ENCODE data around the gene BCAS1. TPM values are rescaled to one million over a fixed set of nuclear protein-coding genes. Genes with fewer than 3 reads are reported as not detected.

Gene BCAS1
- total RNA-seq, 3 donors from 2014 or later, result 39.4 to 191 (median 101) TPM

DNA sequence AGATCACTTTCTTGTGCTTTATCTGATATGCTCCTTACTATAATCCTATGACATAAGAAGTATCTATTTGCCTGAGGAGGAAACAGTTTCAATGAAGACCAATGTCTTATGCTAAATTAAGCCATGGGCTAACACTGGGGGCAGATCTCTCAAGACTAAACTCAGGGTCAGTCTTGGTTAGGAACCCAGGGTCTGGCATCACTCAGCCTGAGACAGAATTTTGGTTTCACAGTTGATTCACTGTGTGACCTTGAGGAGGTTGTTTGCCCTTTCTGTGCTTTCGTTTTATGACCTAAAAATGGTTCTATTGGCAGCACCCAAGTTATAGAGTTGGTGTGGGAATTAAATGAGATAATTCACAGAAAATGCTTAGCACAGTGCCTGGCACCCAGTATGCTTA lies 4.9 kb upstream of the BCAS1 start:
- intact Hi-C loops (cut with DNase I, micrococcal nuclease), result no loop called here
- ATAC-seq, result no peak
- Histone ChIP-seq H3K36me3 (ENCODE audit: low read depth) (no peaks in the 10 kb centered on the region), H3K4me1 (ENCODE audit: low read depth) (peaks cover 5% of the 10 kb centered on the region), H3K4me3 (no peak overlapping the region), H3K9me3 (no peaks in the 10 kb centered on the region)
- DNase-seq, result no peak
- TF ChIP-seq, protein P1, sequence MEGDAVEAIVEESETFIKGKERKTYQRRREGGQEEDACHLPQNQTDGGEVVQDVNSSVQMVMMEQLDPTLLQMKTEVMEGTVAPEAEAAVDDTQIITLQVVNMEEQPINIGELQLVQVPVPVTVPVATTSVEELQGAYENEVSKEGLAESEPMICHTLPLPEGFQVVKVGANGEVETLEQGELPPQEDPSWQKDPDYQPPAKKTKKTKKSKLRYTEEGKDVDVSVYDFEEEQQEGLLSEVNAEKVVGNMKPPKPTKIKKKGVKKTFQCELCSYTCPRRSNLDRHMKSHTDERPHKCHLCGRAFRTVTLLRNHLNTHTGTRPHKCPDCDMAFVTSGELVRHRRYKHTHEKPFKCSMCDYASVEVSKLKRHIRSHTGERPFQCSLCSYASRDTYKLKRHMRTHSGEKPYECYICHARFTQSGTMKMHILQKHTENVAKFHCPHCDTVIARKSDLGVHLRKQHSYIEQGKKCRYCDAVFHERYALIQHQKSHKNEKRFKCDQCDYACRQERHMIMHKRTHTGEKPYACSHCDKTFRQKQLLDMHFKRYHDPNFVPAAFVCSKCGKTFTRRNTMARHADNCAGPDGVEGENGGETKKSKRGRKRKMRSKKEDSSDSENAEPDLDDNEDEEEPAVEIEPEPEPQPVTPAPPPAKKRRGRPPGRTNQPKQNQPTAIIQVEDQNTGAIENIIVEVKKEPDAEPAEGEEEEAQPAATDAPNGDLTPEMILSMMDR (IDR thresholded peaks at IDR 0.05), result no peak

DNA sequence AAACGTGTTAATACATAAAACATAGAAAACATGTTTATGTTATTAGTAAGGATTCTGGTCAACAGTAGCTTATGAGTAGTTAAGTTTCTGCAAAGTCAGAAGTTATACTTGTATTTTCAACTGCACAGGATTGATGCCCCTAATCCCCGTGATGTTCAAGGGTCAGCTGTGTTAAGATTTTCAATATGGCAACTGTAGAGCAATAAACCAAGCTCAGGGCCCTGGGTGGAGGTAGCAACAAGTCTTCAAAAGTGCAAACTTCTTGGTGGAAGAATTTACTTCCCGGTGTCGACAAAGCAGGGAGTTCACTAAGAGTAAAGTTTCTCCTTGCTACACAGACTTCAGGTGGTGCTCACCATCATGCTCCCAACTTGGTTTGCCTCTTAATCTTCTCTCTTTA lies 4.1 kb upstream of the BCAS1 start:
- H3K4me3 ChIP-seq, result no peak overlapping the region
- TF ChIP-seq, protein P1 (IDR thresholded peaks at IDR 0.05), result no peak
- H3K9me3 ChIP-seq, result no peaks in the 10 kb centered on the region
- intact Hi-C loops (cut with DNase I, micrococcal nuclease), result no loop called here
- ATAC-seq, result peak; percentile 31
- peaks cover 5% of the 10 kb centered on the region for H3K4me1 ChIP-seq (ENCODE audit: low read depth)
- peak in 1 of 3 donors; percentile 24 for DNase-seq
- no peaks in the 10 kb centered on the region for H3K36me3 ChIP-seq (ENCODE audit: low read depth)

DNA sequence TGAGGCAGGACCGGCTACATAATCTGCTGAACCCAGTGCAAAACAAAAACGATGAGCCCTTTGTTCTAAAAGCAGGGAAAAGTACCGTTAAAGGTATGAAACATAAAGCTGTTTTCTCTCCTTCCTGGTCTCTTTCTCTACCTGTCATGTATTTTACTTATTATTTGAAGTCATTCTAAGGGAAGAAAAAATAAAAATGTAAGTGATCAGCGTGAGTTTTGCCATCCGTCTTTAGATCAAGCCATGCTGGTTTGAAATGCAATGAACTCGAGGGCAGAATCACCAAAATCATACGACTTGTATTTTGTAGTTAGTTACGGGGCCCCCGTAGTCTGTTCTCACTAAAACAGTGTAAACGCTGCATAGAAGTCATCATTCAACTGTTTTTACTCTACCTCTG lies 2.9 kb upstream of the BCAS1 start:
- no peak for DNase-seq
- Histone ChIP-seq H3K4me1 (ENCODE audit: low read depth) (peaks cover 6% of the 10 kb centered on the region), H3K36me3 (ENCODE audit: low read depth) (no peaks in the 10 kb centered on the region), H3K4me3 (no peak overlapping the region), H3K9me3 (no peaks in the 10 kb centered on the region)
- intact Hi-C loops (cut with DNase I, micrococcal nuclease), result no loop called here
- TF ChIP-seq, protein P1 (IDR thresholded peaks at IDR 0.05), result no peak
- ATAC-seq, result no peak

DNA sequence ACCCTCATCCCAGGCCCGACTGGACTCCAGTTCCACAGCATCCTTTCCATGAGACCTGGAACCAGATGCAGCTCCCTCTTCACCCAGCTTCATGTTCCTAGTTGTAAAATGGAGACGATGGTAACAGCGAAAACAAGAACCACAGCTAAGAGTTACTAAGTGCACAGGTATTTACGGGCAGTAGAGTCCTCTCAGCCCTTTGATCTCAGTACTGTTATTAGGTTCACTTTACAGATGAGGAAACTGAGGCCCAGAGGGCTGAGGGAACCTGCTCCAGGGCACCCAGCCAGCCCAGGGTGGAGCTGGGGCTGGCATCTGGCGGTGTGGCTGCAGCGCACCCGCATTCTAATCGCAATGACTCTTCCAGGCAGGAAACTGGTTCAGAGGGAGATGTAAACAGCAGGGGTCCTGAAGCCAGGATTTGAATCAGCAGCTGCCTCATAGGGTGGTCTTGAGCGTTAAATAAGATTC lies 858 bp downstream of the BCAS1 start:
- Histone ChIP-seq H3K4me1 (ENCODE audit: low read depth) (peaks cover 23% of the 10 kb centered on the region), H3K4me3 (peak overlapping the region; percentile 14), H3K36me3 (ENCODE audit: low read depth) (no peaks in the 10 kb centered on the region), H3K9me3 (no peaks in the 10 kb centered on the region)
- DNase-seq (peak in 1 of 3 donors; percentile 61), ATAC-seq (no peak)
- TF ChIP-seq, protein P1 (IDR thresholded peaks at IDR 0.05), result no peak
- intact Hi-C loops (cut with DNase I, micrococcal nuclease), result no loop called here

GRCh38 chr20:54068966-54069365 lies 1.4 kb downstream of the BCAS1 start:
- peak in 1 of 3 donors; percentile 64 for DNase-seq
- no peaks in the 10 kb centered on the region for H3K36me3 ChIP-seq (ENCODE audit: low read depth)
- intact Hi-C loops (cut with DNase I, micrococcal nuclease), result no loop called here
- peaks cover 23% of the 10 kb centered on the region for H3K4me1 ChIP-seq (ENCODE audit: low read depth)
- TF ChIP-seq, protein P1 (IDR thresholded peaks at IDR 0.05), result no peak
- H3K9me3 ChIP-seq, result no peaks in the 10 kb centered on the region
- ATAC-seq, result no peak
- H3K4me3 ChIP-seq, result no peak overlapping the region

DNA sequence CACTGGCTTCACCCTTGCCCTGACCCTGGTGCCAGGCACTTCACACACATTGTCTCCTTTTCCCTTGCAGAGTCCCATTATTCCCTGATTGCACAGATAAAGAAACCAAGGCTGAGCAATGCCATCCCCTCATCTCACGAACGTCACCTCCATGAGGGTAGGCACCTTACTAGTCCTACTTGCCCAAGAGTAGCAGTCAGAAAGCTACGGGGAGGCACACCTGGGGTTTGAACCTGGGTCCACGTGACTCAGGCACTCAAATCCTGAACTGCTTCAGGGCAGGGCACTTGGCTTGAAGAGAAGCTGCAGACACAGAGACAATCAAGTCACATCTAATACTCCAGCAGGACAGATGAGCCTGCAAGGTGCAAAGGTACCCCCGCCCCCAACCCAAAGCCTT lies 1.9 kb downstream of the BCAS1 start:
- intact Hi-C loops (cut with DNase I, micrococcal nuclease), result no loop called here
- peak; percentile 3 for ATAC-seq
- peak in 1 of 3 donors; percentile 27 for DNase-seq
- Histone ChIP-seq H3K36me3 (ENCODE audit: low read depth) (no peaks in the 10 kb centered on the region), H3K4me1 (ENCODE audit: low read depth) (peaks cover 23% of the 10 kb centered on the region), H3K4me3 (no peak overlapping the region), H3K9me3 (no peaks in the 10 kb centered on the region)
- TF ChIP-seq, protein P1 (IDR thresholded peaks at IDR 0.05), result no peak
